ENCODE measurements around the gene NKAPD1.

GRCh38 chr11:112114460-112114859 lies 40.4 kb downstream of the NKAPD1 start:
- TF ChIP-seq POLR2AphosphoS5 (IDR thresholded peaks at IDR 0.05) (no peak), POLR2A (IDR thresholded peaks at IDR 0.05) (no peak), CTCF (IDR thresholded peaks at IDR 0.05) (no peak)
